ENCODE data around the gene KDF1. TPM values are rescaled to one million over a fixed set of nuclear protein-coding genes. Genes with fewer than 3 reads are reported as not detected.

Gene KDF1
- total and polyA plus RNA-seq, 2 of the 13 experiments (the other 11 are each of a cell fraction or from before 2014, with no cell fraction given) = 1.9 to 4.9 TPM

- TF ChIP-seq, protein P1, sequence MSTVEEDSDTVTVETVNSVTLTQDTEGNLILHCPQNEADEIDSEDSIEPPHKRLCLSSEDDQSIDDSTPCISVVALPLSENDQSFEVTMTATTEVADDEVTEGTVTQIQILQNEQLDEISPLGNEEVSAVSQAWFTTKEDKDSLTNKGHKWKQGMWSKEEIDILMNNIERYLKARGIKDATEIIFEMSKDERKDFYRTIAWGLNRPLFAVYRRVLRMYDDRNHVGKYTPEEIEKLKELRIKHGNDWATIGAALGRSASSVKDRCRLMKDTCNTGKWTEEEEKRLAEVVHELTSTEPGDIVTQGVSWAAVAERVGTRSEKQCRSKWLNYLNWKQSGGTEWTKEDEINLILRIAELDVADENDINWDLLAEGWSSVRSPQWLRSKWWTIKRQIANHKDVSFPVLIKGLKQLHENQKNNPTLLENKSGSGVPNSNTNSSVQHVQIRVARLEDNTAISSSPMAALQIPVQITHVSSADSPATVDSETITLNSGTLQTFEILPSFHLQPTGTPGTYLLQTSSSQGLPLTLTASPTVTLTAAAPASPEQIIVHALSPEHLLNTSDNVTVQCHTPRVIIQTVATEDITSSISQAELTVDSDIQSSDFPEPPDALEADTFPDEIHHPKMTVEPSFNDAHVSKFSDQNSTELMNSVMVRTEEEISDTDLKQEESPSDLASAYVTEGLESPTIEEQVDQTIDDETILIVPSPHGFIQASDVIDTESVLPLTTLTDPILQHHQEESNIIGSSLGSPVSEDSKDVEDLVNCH (CRISPR knock-in tag; IDR thresholded peaks at IDR 0.05) = no peak
- TF ChIP-seq TMF1 (CRISPR knock-in tag; IDR thresholded peaks at IDR 0.05; ENCODE audit: low read depth) (no peak), MTA3 (CRISPR knock-in tag; IDR thresholded peaks at IDR 0.05) (no peak), ZNF619 (CRISPR knock-in tag; IDR thresholded peaks at IDR 0.05) (0 out of 2 replicates have a peak, but pooled peaks have one; percentile 58), MYNN (CRISPR knock-in tag; IDR thresholded peaks at IDR 0.05; ENCODE audit: low read depth) (no peak), ZNF264 (CRISPR knock-in tag; IDR thresholded peaks at IDR 0.05) (no peak), ZNF558 (CRISPR knock-in tag; IDR thresholded peaks at IDR 0.05; ENCODE audit: borderline replicate concordance) (no peak), ZBTB3 (CRISPR knock-in tag; IDR thresholded peaks at IDR 0.05; ENCODE audit: borderline replicate concordance, low read depth) (no peak), ZNF616 (CRISPR knock-in tag; IDR thresholded peaks at IDR 0.05; ENCODE audit: low read depth) (no peak), ZNF331 (CRISPR knock-in tag; IDR thresholded peaks at IDR 0.05) (no peak), ZNF292 (CRISPR knock-in tag; IDR thresholded peaks at IDR 0.05; ENCODE audit: borderline replicate concordance, low read depth) (no peak), MLXIP (CRISPR knock-in tag; IDR thresholded peaks at IDR 0.05; ENCODE audit: borderline replicate concordance) (no peak), ZNF276 (CRISPR knock-in tag; IDR thresholded peaks at IDR 0.05; ENCODE audit: low read depth) (no peak), PRMT3 (CRISPR knock-in tag; IDR thresholded peaks at IDR 0.05; ENCODE audit: borderline replicate concordance, low read depth) (no peak), DPF2 (CRISPR knock-in tag; IDR thresholded peaks at IDR 0.05; ENCODE audit: borderline replicate concordance, low read depth) (no peak), ZC3H4 (CRISPR knock-in tag; IDR thresholded peaks at IDR 0.05; ENCODE audit: borderline replicate concordance) (no peak), ZC3H13 (CRISPR knock-in tag; IDR thresholded peaks at IDR 0.05) (peak; percentile 72), ZNF484 (CRISPR knock-in tag; IDR thresholded peaks at IDR 0.05; ENCODE audit: borderline replicate concordance, low read depth) (no peak), MAFG (CRISPR knock-in tag; IDR thresholded peaks at IDR 0.05) (no peak)
- TF ChIP-seq, protein P2, sequence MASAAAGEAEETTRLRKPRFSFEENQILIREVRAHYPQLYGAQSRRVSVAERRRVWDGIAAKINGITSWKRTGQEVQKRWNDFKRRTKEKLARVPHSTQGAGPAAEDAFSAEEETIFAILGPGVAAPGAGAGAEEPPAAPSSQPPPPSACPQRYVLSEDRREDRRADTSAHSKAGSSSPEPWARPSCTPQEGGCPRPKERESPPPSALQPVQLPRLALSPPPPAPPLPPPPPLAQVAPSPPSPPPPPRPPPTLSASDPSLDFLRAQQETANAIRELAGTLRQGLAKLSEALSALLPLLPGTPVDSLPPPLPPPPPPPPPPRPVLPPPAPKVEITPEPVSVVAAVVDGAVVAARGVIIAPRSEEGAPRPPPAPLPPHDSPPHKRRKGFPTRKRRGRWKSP (CRISPR knock-in tag; IDR thresholded peaks at IDR 0.05) = peak; percentile 62; the same call in 1 of the 2 replicates
- TF ChIP-seq, protein P3, sequence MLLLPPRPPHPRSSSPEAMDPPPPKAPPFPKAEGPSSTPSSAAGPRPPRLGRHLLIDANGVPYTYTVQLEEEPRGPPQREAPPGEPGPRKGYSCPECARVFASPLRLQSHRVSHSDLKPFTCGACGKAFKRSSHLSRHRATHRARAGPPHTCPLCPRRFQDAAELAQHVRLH (CRISPR knock-in tag; IDR thresholded peaks at IDR 0.05; ENCODE audit: borderline replicate concordance, low read depth) = no peak
These were observed 34.7 kb upstream of the KDF1 start (continued) for GRCh38 chr1:26994787-26995517.
